ENCODE results near the gene GADD45A. TPM values are rescaled to one million over a fixed set of nuclear protein-coding genes. Genes with fewer than 3 reads are reported as not detected.
"Not testable (repeated sequence)": the region's sequence is repeated elsewhere in the genome, so short reads cannot be mapped to it uniquely, and the experiment has no call there.

Gene GADD45A
- polyA plus RNA-seq, 3 donors from 2014 or later: 14.3 to 21.6 (median 18.5) TPM

GRCh38 chr1:67653304-67653703 lies 31.7 kb upstream of the GADD45A start:
- H3K4me1 Mint-ChIP-seq: no peaks in the 10 kb centered on the region
- no peak overlapping the region for H3K4me3 Mint-ChIP-seq
- DNase-seq: no peak
- no peak overlapping the region for H3K27ac Mint-ChIP-seq
- H3K27me3 Mint-ChIP-seq (ENCODE audit: low read depth in 3 of 3): peaks cover 2 to 8% (median 2%) of the 10 kb centered on the region in 3 donors
- no peaks in the 10 kb centered on the region for H3K9me3 Mint-ChIP-seq
- no peaks in the 10 kb centered on the region for H3K36me3 Mint-ChIP-seq

- peaks cover 0 to 1% (median 0%) of the 10 kb centered on the region in 6 donors for H3K9me3 Mint-ChIP-seq
- no peak overlapping the region for H3K27ac Mint-ChIP-seq
- H3K4me3 Mint-ChIP-seq: no peak overlapping the region
- no peak for DNase-seq
- peaks cover 3 to 7% (median 4%) of the 10 kb centered on the region in 3 donors for H3K27me3 Mint-ChIP-seq (ENCODE audit: low read depth in 3 of 3)
- H3K4me1 Mint-ChIP-seq: no peaks in the 10 kb centered on the region
- peaks cover 0 to 3% (median 0%) of the 10 kb centered on the region in 3 donors for H3K36me3 Mint-ChIP-seq
Measured at GRCh38 chr1:67655581-67655980, 29.4 kb upstream of the GADD45A start.

GRCh38 chr1:67657152-67657551 lies 27.8 kb upstream of the GADD45A start:
- not testable (repeated sequence) for H3K27me3 Mint-ChIP-seq (ENCODE audit: low read depth in 3 of 3); H3K4me1 Mint-ChIP-seq; H3K36me3 Mint-ChIP-seq; H3K27ac Mint-ChIP-seq; DNase-seq; H3K4me3 Mint-ChIP-seq; H3K9me3 Mint-ChIP-seq

- Mint-ChIP-seq H3K36me3 (peaks cover 0 to 3% (median 0%) of the 10 kb centered on the region in 3 donors), H3K27ac (no peak overlapping the region), H3K9me3 (peaks cover 0 to 1% (median 0%) of the 10 kb centered on the region in 6 donors), H3K27me3 (ENCODE audit: low read depth in 3 of 3) (peaks cover 6 to 7% (median 6%) of the 10 kb centered on the region in 3 donors), H3K4me3 (no peak overlapping the region), H3K4me1 (no peaks in the 10 kb centered on the region)
- DNase-seq: no peak
Measured at GRCh38 chr1:67659229-67659628, 25.8 kb upstream of the GADD45A start.

GRCh38 chr1:67662884-67663283 lies 22.1 kb upstream of the GADD45A start:
- Mint-ChIP-seq H3K27me3 (ENCODE audit: low read depth in 3 of 3) (peaks cover 6 to 8% (median 8%) of the 10 kb centered on the region in 3 donors), H3K27ac (no peak overlapping the region), H3K9me3 (peaks cover 0 to 1% (median 0%) of the 10 kb centered on the region in 6 donors), H3K4me1 (no peaks in the 10 kb centered on the region), H3K4me3 (no peak overlapping the region), H3K36me3 (peaks cover 0 to 3% (median 0%) of the 10 kb centered on the region in 3 donors)
- DNase-seq: no peak

GRCh38 chr1:67664048-67664447 lies 21.0 kb upstream of the GADD45A start:
- Mint-ChIP-seq H3K27ac (no peak overlapping the region), H3K4me3 (no peak overlapping the region), H3K36me3 (peaks cover 0 to 3% (median 0%) of the 10 kb centered on the region in 3 donors), H3K9me3 (peaks cover 0 to 1% (median 0%) of the 10 kb centered on the region in 6 donors), H3K27me3 (ENCODE audit: low read depth in 3 of 3) (peaks cover 6 to 11% (median 8%) of the 10 kb centered on the region in 3 donors), H3K4me1 (no peaks in the 10 kb centered on the region)
- DNase-seq: no peak

- H3K9me3 Mint-ChIP-seq, H3K4me3 Mint-ChIP-seq: not testable (repeated sequence)
Measured at GRCh38 chr1:67665307-67665706, 19.7 kb upstream of the GADD45A start.

GRCh38 chr1:67666636-67667035 lies 18.4 kb upstream of the GADD45A start:
- Mint-ChIP-seq H3K27ac (no peak overlapping the region), H3K4me1 (no peaks in the 10 kb centered on the region), H3K9me3 (no peaks in the 10 kb centered on the region), H3K4me3 (no peak overlapping the region), H3K36me3 (no peaks in the 10 kb centered on the region), H3K27me3 (ENCODE audit: low read depth in 3 of 3) (peaks cover 2 to 8% (median 3%) of the 10 kb centered on the region in 3 donors)
- DNase-seq: no peak

More at GRCh38 chr1:67665307-67665706, 19.7 kb upstream of the GADD45A start:
- not testable (repeated sequence) for H3K4me1 Mint-ChIP-seq; H3K27me3 Mint-ChIP-seq (ENCODE audit: low read depth in 3 of 3); H3K36me3 Mint-ChIP-seq; DNase-seq; H3K27ac Mint-ChIP-seq

- Mint-ChIP-seq H3K36me3 (no peaks in the 10 kb centered on the region), H3K9me3 (no peaks in the 10 kb centered on the region), H3K4me3 (no peak overlapping the region), H3K27ac (no peak overlapping the region), H3K4me1 (no peaks in the 10 kb centered on the region), H3K27me3 (ENCODE audit: low read depth in 3 of 3) (peaks cover 5 to 8% (median 7%) of the 10 kb centered on the region in 3 donors)
- DNase-seq: no peak
Measured at GRCh38 chr1:67668660-67669059, 16.3 kb upstream of the GADD45A start.

- no peak overlapping the region for H3K27ac Mint-ChIP-seq
- no peaks in the 10 kb centered on the region for H3K36me3 Mint-ChIP-seq
- H3K9me3 Mint-ChIP-seq: no peaks in the 10 kb centered on the region
- DNase-seq: no peak
- H3K27me3 Mint-ChIP-seq (ENCODE audit: low read depth in 3 of 3): peaks cover 5 to 6% (median 5%) of the 10 kb centered on the region in 3 donors
- H3K4me3 Mint-ChIP-seq: no peak overlapping the region
- no peaks in the 10 kb centered on the region for H3K4me1 Mint-ChIP-seq
Measured at GRCh38 chr1:67672260-67672803, 12.7 kb upstream of the GADD45A start.

GRCh38 chr1:67673468-67674201 lies 11.4 kb upstream of the GADD45A start:
- Mint-ChIP-seq H3K4me3 (no peak overlapping the region), H3K27me3 (ENCODE audit: low read depth in 3 of 3) (peaks cover 4 to 9% (median 8%) of the 10 kb centered on the region in 3 donors), H3K27ac (no peak overlapping the region)

GRCh38 chr1:67674260-67675011 lies 10.6 kb upstream of the GADD45A start:
- DNase-seq: no peak
- H3K36me3 Mint-ChIP-seq: no peaks in the 10 kb centered on the region
- H3K4me1 Mint-ChIP-seq: no peaks in the 10 kb centered on the region
- H3K4me3 Mint-ChIP-seq: no peak overlapping the region
- no peaks in the 10 kb centered on the region for H3K9me3 Mint-ChIP-seq
- no peak overlapping the region for H3K27ac Mint-ChIP-seq
- H3K27me3 Mint-ChIP-seq (ENCODE audit: low read depth in 3 of 3): peaks cover 2 to 9% (median 8%) of the 10 kb centered on the region in 3 donors

More at GRCh38 chr1:67673468-67674201, 11.4 kb upstream of the GADD45A start:
- H3K36me3 Mint-ChIP-seq: no peaks in the 10 kb centered on the region
- H3K4me1 Mint-ChIP-seq: no peaks in the 10 kb centered on the region
- H3K9me3 Mint-ChIP-seq: no peaks in the 10 kb centered on the region
- no peak for DNase-seq

- DNase-seq: no peak
- Mint-ChIP-seq H3K27ac (no peak overlapping the region), H3K9me3 (no peaks in the 10 kb centered on the region)
Measured at GRCh38 chr1:67675800-67676199, 9.2 kb upstream of the GADD45A start.

GRCh38 chr1:67676287-67676686 lies 8.7 kb upstream of the GADD45A start:
- no peaks in the 10 kb centered on the region for H3K36me3 Mint-ChIP-seq
- H3K27ac Mint-ChIP-seq: no peak overlapping the region

More at GRCh38 chr1:67675800-67676199, 9.2 kb upstream of the GADD45A start:
- Mint-ChIP-seq H3K4me3 (no peak overlapping the region), H3K4me1 (no peaks in the 10 kb centered on the region), H3K36me3 (no peaks in the 10 kb centered on the region), H3K27me3 (ENCODE audit: low read depth in 3 of 3) (peaks cover 2 to 11% (median 9%) of the 10 kb centered on the region in 3 donors)

More at GRCh38 chr1:67676287-67676686, 8.7 kb upstream of the GADD45A start:
- DNase-seq: no peak
- Mint-ChIP-seq H3K4me1 (no peaks in the 10 kb centered on the region), H3K4me3 (no peak overlapping the region), H3K9me3 (no peaks in the 10 kb centered on the region), H3K27me3 (ENCODE audit: low read depth in 3 of 3) (peaks cover 2 to 11% (median 9%) of the 10 kb centered on the region in 3 donors)

Data from immature natural killer cell (primary cell).